DND-41 (cell line): ENCODE measurements around the gene TBC1D32.
"Not testable (repeated sequence)": the region's sequence is repeated elsewhere in the genome, so short reads cannot be mapped to it uniquely, and the experiment has no call there.

Experiments used
- ATAC-seq: fragments of 200-7000 bp; cut with Tn5 transposase; 3 replicates; pipeline ENCODE4 v1.9.1; 2021; ENCODE audit warnings: low read depth; ENCODE audit not compliant: insufficient read depth
- DNase-seq: peaks from one replicate; pipeline ENCODE4 v3.0.0-alpha.2; 2020
- H2AFZ ChIP-seq: 2 replicates; pipeline ENCODE4 v1.6.0; 2012; ENCODE audit warnings: low read depth, low read length
- H3K27ac ChIP-seq: 2 replicates; pipeline ENCODE4 v1.5.1; 2012; ENCODE audit warnings: low read length, inconsistent platforms
- H3K27me3 ChIP-seq: fragments of 200-600 bp; sonication (generic); 2 replicates; pipeline ENCODE4 v1.6.0; 2012; ENCODE audit warnings: low read length, mild to moderate bottlenecking, inconsistent platforms; ENCODE audit not compliant: insufficient read depth, poor library complexity
- H3K36me3 ChIP-seq: 2 replicates; pipeline ENCODE4 v1.5.1; 2012; ENCODE audit warnings: low read length, inconsistent platforms; ENCODE audit not compliant: insufficient read depth
- H3K4me1 ChIP-seq: 2 replicates; pipeline ENCODE4 v1.5.1; 2012; ENCODE audit warnings: mild to moderate bottlenecking, low read length; ENCODE audit not compliant: insufficient read depth
- H3K4me2 ChIP-seq: 2 replicates; pipeline ENCODE4 v1.6.0; 2012; ENCODE audit warnings: mild to moderate bottlenecking, moderate library complexity, low read length, inconsistent platforms; ENCODE audit not compliant: insufficient read depth
- H3K4me3 ChIP-seq, 2 experiments: fragments of 200-600 bp in 1 of 2; shearing (Covaris generic) in 1 of 2; 2 replicates each; pipeline ENCODE4 v1.5.1; 2012 to 2016; ENCODE audit warnings: inconsistent platforms in 2 of 2, low read length in 2 of 2, mild to moderate bottlenecking in 2 of 2, low read depth in 1 of 2, moderate library complexity in 1 of 2
- H3K79me2 ChIP-seq: 2 replicates; pipeline ENCODE4 v1.6.0; 2012; ENCODE audit warnings: low read length, inconsistent platforms; ENCODE audit not compliant: insufficient read depth
- H3K9ac ChIP-seq: 2 replicates; pipeline ENCODE4 v1.6.0; 2012; ENCODE audit warnings: low read depth, mild to moderate bottlenecking, inconsistent platforms, low read length, moderate library complexity
- H3K9me3 ChIP-seq: 2 replicates; pipeline ENCODE4 v1.5.1; 2012; ENCODE audit warnings: low read length, moderate library complexity, mild to moderate bottlenecking, inconsistent platforms; ENCODE audit not compliant: insufficient read depth, severe bottlenecking
- H4K20me1 ChIP-seq: 2 replicates; pipeline ENCODE4 v1.6.0; 2012; ENCODE audit warnings: low read length; ENCODE audit not compliant: insufficient read depth
- EZH2 ChIP-seq: IDR thresholded peaks from 3 replicates; pipeline ENCODE4 v1.6.1; 2012; ENCODE audit warnings: borderline replicate concordance, low read depth, mild to moderate bottlenecking, moderate library complexity, low read length, inconsistent platforms; ENCODE audit not compliant: severe bottlenecking
- TF ChIP-seq, protein P1 (sequence below): IDR thresholded peaks from 2 replicates; pipeline ENCODE4 v1.5.1; 2012; ENCODE audit warnings: borderline replicate concordance, low read length, moderate library complexity, mild to moderate bottlenecking; ENCODE audit not compliant: poor library complexity, severe bottlenecking; ENCODE audit errors: extremely low read depth

Gene TBC1D32

DNA sequence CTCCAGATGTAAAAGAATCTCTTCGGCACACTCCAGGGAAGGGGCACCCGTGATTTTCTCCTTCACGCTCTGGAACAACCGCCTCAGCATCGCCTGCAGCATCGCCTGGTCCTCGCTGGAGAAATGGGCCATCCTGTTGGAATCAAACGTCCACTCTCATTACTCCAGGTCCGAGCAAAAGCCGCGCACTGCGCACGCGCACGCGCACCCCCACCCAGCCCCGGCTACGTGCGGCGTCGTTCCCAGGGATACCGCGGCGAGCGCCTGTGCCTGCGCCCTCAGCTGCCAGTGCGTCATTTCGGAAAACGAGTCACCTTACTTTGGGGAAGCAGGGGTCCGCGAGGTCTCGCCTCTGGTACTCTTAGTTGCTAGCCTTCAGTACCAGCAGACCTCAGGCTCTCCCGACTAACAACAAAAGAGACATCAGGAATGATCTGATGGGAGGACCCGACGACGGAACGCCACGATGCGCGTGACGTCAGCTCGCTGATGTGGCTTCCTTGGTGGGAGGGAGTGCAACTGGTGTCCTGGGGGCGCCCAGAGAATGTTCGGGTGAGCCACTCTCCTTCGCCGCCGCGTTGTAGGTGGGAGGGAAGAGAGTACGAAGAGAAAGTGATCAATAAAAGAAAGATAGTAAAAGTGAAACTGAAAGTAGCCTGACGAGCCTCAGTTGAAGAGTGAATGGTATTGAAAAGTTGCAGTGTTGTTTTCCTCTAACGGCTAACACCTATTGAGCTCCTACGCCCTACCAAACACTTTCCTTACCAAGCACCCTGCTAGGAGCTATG is at the start of gene TBC1D32:
Gene TBC1D32, minus strand, starts transcription at position 182 of the 788 bp plus-strand sequence. Its CDS starts 50 bp downstream, at position 132.
- peak; percentile 87 for DNase-seq
- Histone ChIP-seq H3K4me1 (peaks cover 48% of the 10 kb centered on the region), H3K27me3 (no peaks in the 10 kb centered on the region), H3K27ac (peak within 1 kb of the TSS; percentile 90), H3K4me2 (peak within 1 kb of the TSS; percentile 69), H2AFZ (peak within 1 kb of the TSS; percentile 97), H3K9me3 (no peaks in the 10 kb centered on the region), H3K79me2 (peaks cover 36% of the 10 kb centered on the region), H3K36me3 (no peaks in the 10 kb centered on the region), H3K4me3 (peak within 1 kb of the TSS; percentile 43 to 89), H4K20me1 (no peaks in the 10 kb centered on the region), H3K9ac (peak within 1 kb of the TSS; percentile 64)
- peak; percentile 86 for ATAC-seq
- TF ChIP-seq EZH2: no peak
- TF ChIP-seq, protein P1, sequence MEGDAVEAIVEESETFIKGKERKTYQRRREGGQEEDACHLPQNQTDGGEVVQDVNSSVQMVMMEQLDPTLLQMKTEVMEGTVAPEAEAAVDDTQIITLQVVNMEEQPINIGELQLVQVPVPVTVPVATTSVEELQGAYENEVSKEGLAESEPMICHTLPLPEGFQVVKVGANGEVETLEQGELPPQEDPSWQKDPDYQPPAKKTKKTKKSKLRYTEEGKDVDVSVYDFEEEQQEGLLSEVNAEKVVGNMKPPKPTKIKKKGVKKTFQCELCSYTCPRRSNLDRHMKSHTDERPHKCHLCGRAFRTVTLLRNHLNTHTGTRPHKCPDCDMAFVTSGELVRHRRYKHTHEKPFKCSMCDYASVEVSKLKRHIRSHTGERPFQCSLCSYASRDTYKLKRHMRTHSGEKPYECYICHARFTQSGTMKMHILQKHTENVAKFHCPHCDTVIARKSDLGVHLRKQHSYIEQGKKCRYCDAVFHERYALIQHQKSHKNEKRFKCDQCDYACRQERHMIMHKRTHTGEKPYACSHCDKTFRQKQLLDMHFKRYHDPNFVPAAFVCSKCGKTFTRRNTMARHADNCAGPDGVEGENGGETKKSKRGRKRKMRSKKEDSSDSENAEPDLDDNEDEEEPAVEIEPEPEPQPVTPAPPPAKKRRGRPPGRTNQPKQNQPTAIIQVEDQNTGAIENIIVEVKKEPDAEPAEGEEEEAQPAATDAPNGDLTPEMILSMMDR: no peak

DNA sequence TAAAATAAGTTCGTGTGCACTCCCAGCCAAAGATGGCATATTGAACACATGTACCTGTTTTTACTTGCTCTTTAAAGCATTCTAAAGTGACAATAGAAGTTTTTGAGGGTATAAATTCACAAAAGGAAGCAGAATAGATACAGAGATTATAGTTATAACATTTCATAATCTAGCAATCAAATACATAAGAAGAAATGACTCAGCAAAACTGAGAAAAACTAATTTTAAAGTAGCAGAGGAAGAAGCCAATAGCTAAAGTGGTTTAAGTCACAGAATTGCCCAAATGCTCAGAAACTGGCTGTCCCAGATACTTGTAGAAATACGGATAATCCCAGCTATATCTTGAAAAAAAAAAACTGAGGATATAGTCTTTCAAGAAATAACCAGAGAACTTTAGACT is 49.2 kb upstream of the TBC1D32 start:
- ATAC-seq: no peak
- Histone ChIP-seq H3K79me2 (no peaks in the 10 kb centered on the region), H2AFZ (no peak overlapping the region), H4K20me1 (no peaks in the 10 kb centered on the region), H3K27me3 (no peaks in the 10 kb centered on the region), H3K4me1 (no peaks in the 10 kb centered on the region), H3K27ac (no peak overlapping the region), H3K9me3 (no peaks in the 10 kb centered on the region), H3K4me3 (no peak overlapping the region), H3K4me2 (no peak overlapping the region), H3K36me3 (no peaks in the 10 kb centered on the region), H3K9ac (no peak overlapping the region)
- no peak for TF ChIP-seq EZH2
- DNase-seq: no peak

DNA sequence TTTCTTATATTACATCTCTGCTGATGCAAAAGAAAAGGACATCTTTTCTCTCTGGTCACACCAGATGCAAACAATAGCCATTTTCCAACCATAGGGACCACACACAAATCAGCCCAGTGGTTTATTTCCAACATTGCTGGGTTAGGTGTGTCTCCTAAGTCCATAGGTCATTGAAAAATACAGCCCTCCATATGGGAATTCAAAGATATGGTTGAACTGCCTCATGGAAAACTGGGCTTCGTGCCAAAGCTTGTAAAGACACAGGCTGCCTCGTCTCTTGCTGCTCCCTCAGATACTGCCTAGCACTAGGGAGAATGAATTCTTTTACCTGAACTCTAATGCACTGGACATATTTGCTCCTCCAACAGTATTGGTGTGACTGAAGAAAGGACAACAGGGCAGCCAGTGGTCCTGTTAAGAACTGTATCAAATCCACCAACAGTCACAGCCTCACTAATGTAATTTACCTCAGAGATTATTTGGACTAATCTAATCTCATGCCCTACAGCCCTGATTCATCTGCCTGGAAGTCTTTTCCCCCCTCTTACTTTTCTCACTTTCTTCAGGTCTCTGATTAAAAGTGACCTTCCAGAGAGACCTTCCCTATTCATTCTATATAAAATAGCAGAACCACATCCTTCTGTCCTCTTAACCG is 48.3 kb upstream of the TBC1D32 start:
- H3K36me3 ChIP-seq: no peaks in the 10 kb centered on the region
- no peaks in the 10 kb centered on the region for H3K27me3 ChIP-seq
- no peaks in the 10 kb centered on the region for H3K4me1 ChIP-seq
- no peaks in the 10 kb centered on the region for H3K79me2 ChIP-seq
- H3K9ac ChIP-seq: no peak overlapping the region
- no peak for DNase-seq
- TF ChIP-seq EZH2: no peak
- TF ChIP-seq, protein P1: no peak
- H3K4me3 ChIP-seq: no peak overlapping the region
- H4K20me1 ChIP-seq: no peaks in the 10 kb centered on the region
- no peak overlapping the region for H2AFZ ChIP-seq
- H3K9me3 ChIP-seq: no peaks in the 10 kb centered on the region
- no peak for ATAC-seq
- no peak overlapping the region for H3K27ac ChIP-seq
- H3K4me2 ChIP-seq: no peak overlapping the region

DNA sequence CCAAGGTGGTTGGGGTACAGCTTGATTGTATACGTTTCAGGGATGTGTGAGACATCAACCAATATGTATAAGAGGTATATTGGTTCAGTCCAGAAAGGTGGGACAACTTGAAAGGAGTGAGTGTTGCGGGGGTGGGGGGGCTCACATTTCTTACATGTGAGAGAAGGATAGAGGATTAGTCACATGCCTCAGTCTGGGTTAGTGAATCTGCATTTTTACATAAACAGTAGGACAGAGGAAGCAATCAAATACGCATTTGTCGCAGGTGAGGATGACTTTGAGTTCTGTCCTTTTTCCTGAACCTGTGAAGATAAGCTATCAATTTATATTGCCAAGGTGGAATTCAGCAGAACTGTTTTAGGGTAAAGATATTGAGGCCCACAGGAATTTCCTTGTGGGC is 42.1 kb upstream of the TBC1D32 start:
- Histone ChIP-seq H3K9ac (no peak overlapping the region), H3K79me2 (no peaks in the 10 kb centered on the region), H3K36me3 (no peaks in the 10 kb centered on the region), H3K27ac (no peak overlapping the region), H2AFZ (no peak overlapping the region), H3K9me3 (no peaks in the 10 kb centered on the region), H3K4me3 (no peak overlapping the region), H4K20me1 (no peaks in the 10 kb centered on the region), H3K27me3 (no peaks in the 10 kb centered on the region), H3K4me1 (no peaks in the 10 kb centered on the region), H3K4me2 (no peak overlapping the region)
- DNase-seq (no peak), ATAC-seq (no peak)
- TF ChIP-seq EZH2: no peak
- TF ChIP-seq, protein P1: no peak

GRCh38 chr6:121374219-121374618 is 39.9 kb upstream of the TBC1D32 start:
- H3K4me2 ChIP-seq, H3K79me2 ChIP-seq, H3K36me3 ChIP-seq, H3K4me3 ChIP-seq, H3K9me3 ChIP-seq, DNase-seq, H4K20me1 ChIP-seq, ATAC-seq, H3K9ac ChIP-seq, H2AFZ ChIP-seq, H3K4me1 ChIP-seq, H3K27me3 ChIP-seq, H3K27ac ChIP-seq: not testable (repeated sequence)
